Measurements from ENCODE around the gene MLXIP.
"Not testable (repeated sequence)": the region's sequence is repeated elsewhere in the genome, so short reads cannot be mapped to it uniquely, and the experiment has no call there.

MLXIP gene

GRCh38 chr12:122096014-122096413, 17.5 kb downstream of the MLXIP start:
- no peak for DNase-seq (ENCODE audit: low spot score)

- no peak for DNase-seq (ENCODE audit: low spot score)
Observed at GRCh38 chr12:122096591-122097149, 18.1 kb downstream of the MLXIP start.

GRCh38 chr12:122097584-122097926, 19.0 kb downstream of the MLXIP start:
- DNase-seq (ENCODE audit: low spot score) = no peak

GRCh38 chr12:122097927-122098756, 19.6 kb downstream of the MLXIP start:
- no peak for DNase-seq (ENCODE audit: low spot score)

- no peak for DNase-seq (ENCODE audit: low spot score)
Observed at GRCh38 chr12:122099280-122099749, 20.8 kb downstream of the MLXIP start.

GRCh38 chr12:122099856-122100255, 21.3 kb downstream of the MLXIP start:
- DNase-seq (ENCODE audit: low spot score) = peak; percentile 47

- no peak for DNase-seq (ENCODE audit: low spot score)
Observed at GRCh38 chr12:122100568-122100967, 22.0 kb downstream of the MLXIP start.

- DNase-seq (ENCODE audit: low spot score) = no peak
Observed at GRCh38 chr12:122102331-122102730, 23.8 kb downstream of the MLXIP start.

GRCh38 chr12:122104844-122105243, 26.3 kb downstream of the MLXIP start:
- DNase-seq (ENCODE audit: low spot score) = no peak

- not testable (repeated sequence) for DNase-seq (ENCODE audit: low spot score)
Observed at GRCh38 chr12:122105496-122105895, 26.9 kb downstream of the MLXIP start.

- DNase-seq (ENCODE audit: low spot score) = no peak
Observed at GRCh38 chr12:122106843-122107242, 28.3 kb downstream of the MLXIP start.

GRCh38 chr12:122107261-122107660, 28.7 kb downstream of the MLXIP start:
- no peak for DNase-seq (ENCODE audit: low spot score)

- no peak for DNase-seq (ENCODE audit: low spot score)
Observed at GRCh38 chr12:122111089-122111641, 32.6 kb downstream of the MLXIP start.

- DNase-seq (ENCODE audit: low spot score) = no peak
Observed at GRCh38 chr12:122116707-122117535, 38.4 kb downstream of the MLXIP start.

- no peak for DNase-seq (ENCODE audit: low spot score)
Observed at GRCh38 chr12:122117979-122118378, 39.4 kb downstream of the MLXIP start.

GRCh38 chr12:122121341-122121740, 42.8 kb downstream of the MLXIP start:
- DNase-seq (ENCODE audit: low spot score) = not testable (repeated sequence)

- DNase-seq (ENCODE audit: low spot score) = no peak
Observed at GRCh38 chr12:122121745-122122144, 43.2 kb downstream of the MLXIP start.

- peak; percentile 65 for DNase-seq (ENCODE audit: low spot score)
Observed at GRCh38 chr12:122123051-122123760, 44.6 kb downstream of the MLXIP start.

- no peak for DNase-seq (ENCODE audit: low spot score)
Observed at GRCh38 chr12:122123761-122124145, 45.2 kb downstream of the MLXIP start.

- DNase-seq (ENCODE audit: low spot score) = no peak
Observed at GRCh38 chr12:122124370-122124769, 45.8 kb downstream of the MLXIP start.

- DNase-seq (ENCODE audit: low spot score) = no peak
Observed at GRCh38 chr12:122125452-122126341, 47.1 kb downstream of the MLXIP start.
